ENCODE results near the gene CAPN2. TPM values are rescaled to one million over a fixed set of nuclear protein-coding genes. Genes with fewer than 3 reads are reported as not detected.

The CAPN2 gene
- total and polyA plus RNA-seq, 3 donors from 2014 or later: 99.0 to 179 (median 174) TPM

GRCh38 chr1:223771469-223771813 lies 59.1 kb downstream of the CAPN2 start:
- no peaks in the 10 kb centered on the region for H3K36me3 ChIP-seq (ENCODE audit: low read depth, missing control alignments)
- intact Hi-C loops (cut with DNase I; ENCODE audit: low total_unique reads): no loop called here
- no peak for DNase-seq
- H3K27ac ChIP-seq: peak overlapping the region; percentile 31 to 93
- TF ChIP-seq CTCF (IDR thresholded peaks at IDR 0.05): no peak
- no peak for TF ChIP-seq POLR2A (IDR thresholded peaks at IDR 0.05)
- H3K9me3 ChIP-seq: no peaks in the 10 kb centered on the region
- H3K4me3 ChIP-seq: no peak overlapping the region
- no peaks in the 10 kb centered on the region for H3K27me3 ChIP-seq
- H3K4me1 ChIP-seq: peaks cover 21% of the 10 kb centered on the region
- 53 to 55% methylated on average over 2 of the region's 2 CpGs for WGBS, 2 donors

GRCh38 chr1:223771814-223772770 lies 59.8 kb downstream of the CAPN2 start:
- no peak for TF ChIP-seq CTCF (IDR thresholded peaks at IDR 0.05)
- no peak for TF ChIP-seq POLR2A (IDR thresholded peaks at IDR 0.05)
- Histone ChIP-seq H3K4me1 (peaks cover 21% of the 10 kb centered on the region), H3K4me3 (no peak overlapping the region), H3K9me3 (no peaks in the 10 kb centered on the region), H3K27ac (peak overlapping the region; percentile 31 to 93), H3K36me3 (ENCODE audit: low read depth, missing control alignments) (no peaks in the 10 kb centered on the region), H3K27me3 (no peaks in the 10 kb centered on the region)
- DNase-seq: peak; percentile 85
- WGBS, 2 donors: 24 to 32% methylated on average over 16 of the region's 16 CpGs
- intact Hi-C loops (cut with DNase I; ENCODE audit: low total_unique reads): no loop called here

GRCh38 chr1:223772771-223773160 lies 60.4 kb downstream of the CAPN2 start:
- no peak for DNase-seq
- Histone ChIP-seq H3K4me3 (no peak overlapping the region), H3K27me3 (no peaks in the 10 kb centered on the region), H3K4me1 (peaks cover 21% of the 10 kb centered on the region), H3K36me3 (ENCODE audit: low read depth, missing control alignments) (no peaks in the 10 kb centered on the region), H3K9me3 (no peaks in the 10 kb centered on the region), H3K27ac (peak overlapping the region; percentile 31 to 93)
- TF ChIP-seq POLR2A (IDR thresholded peaks at IDR 0.05) (no peak), CTCF (IDR thresholded peaks at IDR 0.05) (no peak)
- intact Hi-C loops (cut with DNase I; ENCODE audit: low total_unique reads): no loop called here
- 80 to 89% methylated on average over 5 of the region's 5 CpGs for WGBS, 2 donors

- Histone ChIP-seq H3K27ac (peak overlapping the region in 1 of 2 donors; percentile 93), H3K4me1 (peaks cover 21% of the 10 kb centered on the region), H3K36me3 (ENCODE audit: low read depth, missing control alignments) (no peaks in the 10 kb centered on the region), H3K4me3 (no peak overlapping the region), H3K27me3 (no peaks in the 10 kb centered on the region), H3K9me3 (no peaks in the 10 kb centered on the region)
- no peak for TF ChIP-seq CTCF (IDR thresholded peaks at IDR 0.05)
- TF ChIP-seq POLR2A (IDR thresholded peaks at IDR 0.05): no peak
- WGBS, 2 donors: 83 to 87% methylated on average over 6 of the region's 6 CpGs
- no peak for DNase-seq
- intact Hi-C loops (cut with DNase I; ENCODE audit: low total_unique reads): no loop called here
Observed at GRCh38 chr1:223774134-223774814, 61.9 kb downstream of the CAPN2 start.

Data from testis (tissue), 3 donors.